Measurements from ENCODE around the gene TNFSF11. TPM values are rescaled to one million over a fixed set of nuclear protein-coding genes. Genes with fewer than 3 reads are reported as not detected.

Gene TNFSF11
- total RNA-seq, 2 experiments from 2014 or later: 3.7 to 4.5 TPM

DNA sequence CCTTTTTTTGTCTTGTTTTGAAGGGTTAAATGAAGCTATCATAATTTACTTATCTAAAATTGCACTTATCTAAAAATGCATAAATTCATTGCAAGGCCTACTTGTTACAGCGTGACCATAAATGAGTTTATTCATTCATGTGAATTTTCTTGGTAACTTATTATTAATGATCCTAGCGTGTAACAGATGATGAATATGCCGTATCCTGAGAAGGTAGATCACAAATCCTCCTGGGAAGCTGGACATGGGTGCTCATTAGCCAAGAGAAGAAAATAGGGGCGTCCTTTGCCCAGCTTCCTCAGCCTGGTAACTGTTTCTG is 21.3 kb downstream of the TNFSF11 start:
- Mint-ChIP-seq H3K4me3 (no peak overlapping the region), H3K27ac (no peak overlapping the region), H3K36me3 (no peaks in the 10 kb centered on the region), H3K9me3 (no peaks in the 10 kb centered on the region), H3K4me1 (ENCODE audit: low read depth) (peaks cover 2% of the 10 kb centered on the region), H3K27me3 (no peaks in the 10 kb centered on the region)
- no peak for DNase-seq
- intact Hi-C loops (cut with micrococcal nuclease): loop anchor here (5.0 to 10.0 kb wide), 4 partner anchors 210 to 1212 kb away; no protein-coding TSS in a partner anchor
- POLR2A ChIA-PET: interaction anchor here (0.6 kb wide), 1 partner anchor 89 kb away, joined by 3 read pairs; no protein-coding TSS in a partner anchor
- CTCF ChIA-PET: interaction anchor here (0.6 to 2.3 kb wide), 15 partner anchors 11 to 1209 kb away, joined by 3 to 11 read pairs (median 3); no protein-coding TSS in a partner anchor

DNA sequence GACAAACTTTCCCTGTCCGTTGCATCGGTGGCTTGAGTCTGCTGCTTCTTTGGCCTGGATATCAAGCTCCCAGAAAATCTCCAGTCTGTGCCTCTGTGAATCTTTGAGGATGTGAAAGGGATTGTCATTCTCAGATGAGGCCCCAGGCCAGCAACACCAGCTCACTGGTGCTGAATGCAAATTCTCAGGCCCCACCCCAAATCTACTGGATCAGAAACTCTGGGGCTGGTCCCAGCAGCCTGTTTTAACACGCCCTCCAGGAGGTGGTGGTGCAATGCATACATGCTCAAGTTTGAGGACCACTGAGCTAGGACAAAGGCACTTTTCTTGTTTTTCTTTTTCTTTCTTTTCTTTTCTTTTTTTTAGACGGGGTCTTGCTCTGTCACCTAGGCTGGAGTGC is 23.6 kb downstream of the TNFSF11 start:
- intact Hi-C loops (cut with micrococcal nuclease): loop anchor here (5.0 to 10.0 kb wide), 4 partner anchors 207 to 1210 kb away; no protein-coding TSS in a partner anchor
- CTCF ChIA-PET: no interaction called here
- DNase-seq: no peak
- H3K4me1 Mint-ChIP-seq (ENCODE audit: low read depth): peaks cover 11% of the 10 kb centered on the region
- H3K4me3 Mint-ChIP-seq: no peak overlapping the region
- no peaks in the 10 kb centered on the region for H3K36me3 Mint-ChIP-seq
- H3K27me3 Mint-ChIP-seq: no peaks in the 10 kb centered on the region
- H3K27ac Mint-ChIP-seq: no peak overlapping the region
- no peaks in the 10 kb centered on the region for H3K9me3 Mint-ChIP-seq
- POLR2A ChIA-PET: no interaction called here

DNA sequence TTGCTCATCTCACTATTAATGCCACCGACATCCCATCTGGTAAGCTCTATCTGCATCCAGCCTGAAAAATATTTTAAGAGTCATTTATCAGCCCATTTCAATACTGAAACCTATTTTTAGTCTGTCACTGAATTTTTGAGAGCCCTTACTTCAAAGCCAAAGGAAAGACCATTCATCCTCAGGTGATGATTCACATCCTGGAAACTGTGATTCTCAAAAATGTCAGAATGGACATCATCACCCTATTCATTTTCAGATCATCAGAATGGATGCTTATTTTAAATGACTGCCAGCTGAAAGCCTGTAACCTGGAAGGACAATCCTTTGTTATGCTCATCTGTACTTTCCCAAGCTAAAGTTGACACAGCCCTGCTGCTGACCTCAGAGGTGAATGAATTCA is 27.0 kb downstream of the TNFSF11 start:
- H3K27ac Mint-ChIP-seq: no peak overlapping the region
- H3K4me1 Mint-ChIP-seq (ENCODE audit: low read depth): peaks cover 11% of the 10 kb centered on the region
- no peak overlapping the region for H3K4me3 Mint-ChIP-seq
- no peaks in the 10 kb centered on the region for H3K9me3 Mint-ChIP-seq
- ChIA-PET POLR2A (no interaction called here), CTCF (no interaction called here)
- DNase-seq: no peak
- peaks cover 2% of the 10 kb centered on the region for H3K36me3 Mint-ChIP-seq
- no peaks in the 10 kb centered on the region for H3K27me3 Mint-ChIP-seq
- intact Hi-C loops (cut with micrococcal nuclease): no loop called here

DNA sequence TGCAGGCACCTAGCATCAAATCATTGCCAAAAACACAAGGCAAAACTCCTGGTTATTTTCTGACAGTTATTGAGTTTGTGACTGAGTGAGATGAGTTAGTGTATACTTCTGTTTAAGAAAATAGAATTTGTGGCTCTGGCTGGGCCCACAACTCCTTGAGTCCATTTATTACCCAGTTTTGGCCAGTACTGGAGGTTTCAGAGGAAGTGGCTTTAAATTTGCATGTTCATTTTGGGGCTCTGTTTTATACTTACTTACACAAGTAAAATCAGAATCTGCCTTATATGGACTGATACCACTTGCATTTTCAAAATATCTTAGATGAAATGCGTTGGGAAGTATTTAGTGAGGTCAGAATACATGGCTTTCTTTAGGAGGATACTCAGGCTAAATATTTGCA is 29.0 kb downstream of the TNFSF11 start:
- H3K4me3 Mint-ChIP-seq: no peak overlapping the region
- CTCF ChIA-PET: no interaction called here

DNA sequence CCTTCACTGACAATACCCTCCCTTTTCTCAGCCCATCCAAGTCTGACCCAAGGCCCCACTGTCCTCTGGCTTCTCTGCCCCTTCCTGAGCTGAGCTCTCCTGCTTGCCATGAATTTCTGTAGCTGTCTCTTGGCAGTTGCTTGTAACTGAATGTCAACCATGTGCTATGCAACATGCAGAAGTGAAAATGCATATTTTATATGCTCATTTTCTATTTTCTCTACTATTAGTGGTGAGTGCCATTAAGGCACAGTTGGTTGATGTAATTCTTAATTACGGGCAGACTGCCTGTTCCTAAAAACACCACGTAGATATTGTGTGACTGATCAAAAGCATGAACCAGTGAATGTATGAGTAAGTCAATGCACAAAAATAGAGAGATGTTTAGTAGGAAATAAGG is 29.6 kb downstream of the TNFSF11 start:
- POLR2A ChIA-PET: no interaction called here
- Mint-ChIP-seq H3K27me3 (no peaks in the 10 kb centered on the region), H3K36me3 (peaks cover 5% of the 10 kb centered on the region), H3K4me3 (no peak overlapping the region), H3K9me3 (no peaks in the 10 kb centered on the region), H3K4me1 (ENCODE audit: low read depth) (peaks cover 11% of the 10 kb centered on the region), H3K27ac (no peak overlapping the region)
- intact Hi-C loops (cut with micrococcal nuclease): no loop called here
- DNase-seq: no peak
- CTCF ChIA-PET: no interaction called here

More for the DNA sequence above, 29.0 kb downstream of the TNFSF11 start:
- no peak for DNase-seq
- Mint-ChIP-seq H3K36me3 (peaks cover 5% of the 10 kb centered on the region), H3K27ac (no peak overlapping the region), H3K27me3 (no peaks in the 10 kb centered on the region), H3K4me1 (ENCODE audit: low read depth) (peaks cover 11% of the 10 kb centered on the region), H3K9me3 (no peaks in the 10 kb centered on the region)
- POLR2A ChIA-PET: no interaction called here
- intact Hi-C loops (cut with micrococcal nuclease): no loop called here

DNA sequence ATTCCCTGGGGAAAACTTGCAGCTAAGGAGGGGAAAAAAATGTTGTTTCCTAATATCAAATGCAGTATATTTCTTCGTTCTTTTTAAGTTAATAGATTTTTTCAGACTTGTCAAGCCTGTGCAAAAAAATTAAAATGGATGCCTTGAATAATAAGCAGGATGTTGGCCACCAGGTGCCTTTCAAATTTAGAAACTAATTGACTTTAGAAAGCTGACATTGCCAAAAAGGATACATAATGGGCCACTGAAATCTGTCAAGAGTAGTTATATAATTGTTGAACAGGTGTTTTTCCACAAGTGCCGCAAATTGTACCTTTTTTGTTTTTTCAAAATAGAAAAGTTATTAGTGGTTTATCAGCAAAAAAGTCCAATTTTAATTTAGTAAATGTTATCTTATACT is 33.6 kb downstream of the TNFSF11 start:
- ChIA-PET CTCF (interaction anchor here (2.9 kb wide), 1 partner anchor 12 kb away, joined by 8 read pairs; no protein-coding TSS in a partner anchor), POLR2A (no interaction called here)
- H3K27ac Mint-ChIP-seq: no peak overlapping the region
- no peak for DNase-seq
- intact Hi-C loops (cut with micrococcal nuclease): no loop called here
- no peaks in the 10 kb centered on the region for H3K4me1 Mint-ChIP-seq (ENCODE audit: low read depth)
- no peaks in the 10 kb centered on the region for H3K9me3 Mint-ChIP-seq
- H3K4me3 Mint-ChIP-seq: no peak overlapping the region
- peaks cover 2% of the 10 kb centered on the region for H3K27me3 Mint-ChIP-seq
- H3K36me3 Mint-ChIP-seq: peaks cover 5% of the 10 kb centered on the region

DNA sequence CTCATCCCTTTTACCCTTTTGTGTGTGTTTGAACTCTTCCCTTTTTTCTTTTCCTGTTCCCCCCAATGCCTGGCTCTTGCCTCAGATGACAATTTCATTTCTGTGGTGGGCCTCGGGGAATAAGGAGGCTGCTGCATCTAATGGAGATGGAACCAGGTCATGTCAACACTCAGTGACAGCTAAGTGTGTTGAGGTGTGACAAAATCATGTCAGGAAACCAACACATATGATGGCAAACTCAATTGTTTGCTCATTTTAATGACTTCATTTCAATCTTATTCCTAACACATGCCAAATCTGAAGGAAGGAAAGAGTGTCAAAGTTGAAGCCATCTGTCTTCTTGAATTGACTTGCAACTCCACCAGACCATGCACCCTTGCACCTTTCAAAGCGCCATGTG is 36.7 kb downstream of the TNFSF11 start:
- no peaks in the 10 kb centered on the region for H3K4me1 Mint-ChIP-seq (ENCODE audit: low read depth)
- intact Hi-C loops (cut with micrococcal nuclease): no loop called here
- ChIA-PET POLR2A (interaction anchor here (0.6 kb wide), 1 partner anchor 752 kb away, joined by 3 read pairs; no protein-coding TSS in a partner anchor), CTCF (interaction anchor here (0.9 kb wide), 1 partner anchor 15 kb away, joined by 4 read pairs; no protein-coding TSS in a partner anchor)
- H3K9me3 Mint-ChIP-seq: no peaks in the 10 kb centered on the region
- no peak for DNase-seq
- no peak overlapping the region for H3K27ac Mint-ChIP-seq
- H3K36me3 Mint-ChIP-seq: peaks cover 3% of the 10 kb centered on the region
- H3K4me3 Mint-ChIP-seq: no peak overlapping the region
- peaks cover 2% of the 10 kb centered on the region for H3K27me3 Mint-ChIP-seq

DNA sequence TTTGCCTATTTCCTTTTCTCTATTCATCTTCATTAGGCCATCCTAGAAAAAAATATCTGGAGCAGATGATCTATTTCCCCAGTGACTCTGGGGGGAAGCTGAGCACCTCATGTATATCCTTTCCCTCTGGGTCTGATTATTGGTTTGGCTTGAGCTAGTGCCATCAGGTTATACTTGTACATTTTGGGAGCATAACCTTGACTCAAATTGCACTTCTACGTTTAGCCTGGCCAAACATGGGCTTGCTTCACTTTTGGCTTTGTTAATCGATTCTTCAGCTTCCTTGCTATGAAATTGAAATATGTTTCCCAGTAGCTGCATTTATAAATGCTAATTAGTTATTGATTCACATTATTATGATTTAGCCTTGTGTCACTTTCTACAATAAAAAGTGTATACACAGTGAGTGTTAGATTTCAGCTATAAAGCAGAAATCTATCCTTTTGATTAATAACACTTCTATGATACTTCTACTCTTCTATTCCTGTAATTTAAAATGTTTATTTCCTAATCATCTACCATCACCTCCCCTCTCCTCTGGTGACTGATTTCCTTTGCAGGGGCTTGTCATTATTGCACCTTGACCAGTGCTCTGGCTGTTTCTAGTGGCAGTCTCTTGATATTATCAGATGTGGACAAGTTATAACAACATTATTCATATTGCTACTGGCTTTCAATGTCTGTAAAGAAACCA is 37.3 kb downstream of the TNFSF11 start:
- Mint-ChIP-seq H3K36me3 (peaks cover 3% of the 10 kb centered on the region), H3K27ac (no peak overlapping the region), H3K4me1 (ENCODE audit: low read depth) (no peaks in the 10 kb centered on the region), H3K4me3 (no peak overlapping the region), H3K27me3 (peaks cover 2% of the 10 kb centered on the region), H3K9me3 (no peaks in the 10 kb centered on the region)
- no peak for DNase-seq
- intact Hi-C loops (cut with micrococcal nuclease): no loop called here
- ChIA-PET POLR2A (no interaction called here), CTCF (interaction anchor here (0.9 kb wide), 1 partner anchor 16 kb away, joined by 4 read pairs; no protein-coding TSS in a partner anchor)

DNA sequence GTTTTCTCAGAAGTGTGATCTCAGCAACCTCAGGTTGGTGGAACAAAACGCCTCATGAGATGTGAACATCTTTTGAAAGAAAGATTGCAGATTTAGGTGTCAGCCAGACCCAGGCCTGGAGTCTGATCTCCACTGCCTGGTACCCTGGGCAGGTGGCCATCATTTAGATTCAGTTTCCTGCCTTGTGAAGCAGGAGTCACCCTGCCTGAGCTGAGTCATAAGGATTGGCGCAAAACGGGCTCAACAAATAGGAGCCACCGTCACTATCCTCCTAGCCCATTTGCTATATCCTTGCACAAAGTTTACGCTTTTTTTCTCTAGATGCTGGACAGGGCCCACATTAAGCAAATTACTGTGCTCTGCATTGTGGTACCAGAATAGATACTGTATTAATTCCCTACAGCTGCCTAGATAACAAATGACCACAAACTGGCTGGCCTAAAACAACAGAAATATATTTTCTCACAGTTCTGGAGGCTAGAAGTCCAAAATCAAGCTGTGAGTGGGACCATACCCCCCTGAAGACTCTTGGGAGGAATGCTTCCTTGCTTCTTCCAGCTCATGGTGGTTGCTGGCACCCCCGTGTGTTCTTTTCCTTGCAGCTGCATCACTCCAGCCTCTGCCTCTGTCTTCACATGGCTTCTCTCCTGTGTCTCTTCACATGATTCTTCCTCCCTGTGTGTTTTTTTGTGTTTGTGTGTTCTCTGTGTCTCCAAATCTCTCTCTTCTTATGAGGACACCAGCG is 38.2 kb downstream of the TNFSF11 start:
- Mint-ChIP-seq H3K4me3 (no peak overlapping the region), H3K27me3 (peaks cover 2% of the 10 kb centered on the region), H3K4me1 (ENCODE audit: low read depth) (no peaks in the 10 kb centered on the region), H3K27ac (no peak overlapping the region), H3K9me3 (no peaks in the 10 kb centered on the region), H3K36me3 (no peaks in the 10 kb centered on the region)
- DNase-seq: no peak
- ChIA-PET CTCF (no interaction called here), POLR2A (no interaction called here)
- intact Hi-C loops (cut with micrococcal nuclease): no loop called here

DNA sequence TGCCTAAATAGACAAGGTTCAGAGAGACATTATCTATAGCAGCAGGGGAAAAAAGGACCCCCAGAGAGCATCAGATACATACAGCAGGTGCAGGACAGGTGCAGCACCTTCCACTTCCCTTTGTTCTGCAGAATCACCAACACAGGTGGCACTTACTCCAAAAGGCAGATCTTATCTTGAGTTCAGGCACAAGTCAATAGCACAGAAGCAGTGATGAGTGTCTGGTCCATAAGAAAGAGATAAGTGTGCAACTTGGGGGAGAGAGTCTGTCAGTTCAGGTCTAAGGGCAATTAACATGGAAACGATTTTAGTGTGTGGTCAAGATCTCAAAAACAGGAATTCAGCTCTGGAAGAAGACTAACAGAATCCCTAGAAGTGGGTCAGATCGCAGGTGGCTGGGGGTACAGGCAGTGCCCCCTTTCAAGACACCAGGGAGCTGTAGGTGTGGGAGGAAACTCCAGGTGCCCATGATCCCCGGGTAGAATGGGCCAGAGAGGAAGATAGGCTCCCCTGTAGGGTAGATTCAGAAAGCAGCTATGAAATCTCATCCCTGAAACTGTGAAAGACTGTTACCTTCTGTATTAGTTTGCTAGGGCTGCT is 40.6 kb downstream of the TNFSF11 start:
- Mint-ChIP-seq H3K36me3 (no peaks in the 10 kb centered on the region), H3K27me3 (no peaks in the 10 kb centered on the region), H3K27ac (no peak overlapping the region), H3K4me1 (ENCODE audit: low read depth) (no peaks in the 10 kb centered on the region), H3K4me3 (no peak overlapping the region), H3K9me3 (no peaks in the 10 kb centered on the region)
- DNase-seq: no peak
- ChIA-PET CTCF (no interaction called here), POLR2A (no interaction called here)
- intact Hi-C loops (cut with micrococcal nuclease): no loop called here

DNA sequence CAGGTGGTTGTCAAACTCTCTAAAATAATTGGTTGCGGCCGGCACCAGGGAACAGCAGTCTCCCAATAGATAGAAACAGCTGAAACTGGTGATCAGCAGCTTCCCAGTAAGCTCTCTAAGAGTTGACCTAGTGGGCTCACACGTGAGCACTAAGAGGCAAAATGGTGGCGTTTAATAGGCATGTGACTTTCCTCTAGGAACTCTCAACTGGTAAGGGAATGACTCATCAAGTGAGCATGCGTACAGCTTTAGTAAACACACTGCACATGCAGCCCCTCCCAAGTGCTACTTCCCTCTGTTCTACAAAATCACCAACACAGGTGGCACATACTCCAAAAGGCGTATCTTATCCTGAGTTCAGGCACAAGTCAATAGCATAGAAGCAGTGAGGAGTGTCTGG is 41.7 kb downstream of the TNFSF11 start:
- no peak for DNase-seq
- Mint-ChIP-seq H3K27me3 (no peaks in the 10 kb centered on the region), H3K9me3 (no peaks in the 10 kb centered on the region), H3K27ac (no peak overlapping the region), H3K4me3 (no peak overlapping the region), H3K4me1 (ENCODE audit: low read depth) (no peaks in the 10 kb centered on the region), H3K36me3 (no peaks in the 10 kb centered on the region)
- intact Hi-C loops (cut with micrococcal nuclease): no loop called here
- POLR2A ChIA-PET: no interaction called here
- CTCF ChIA-PET: interaction anchor here (0.7 kb wide), 1 partner anchor 1326 kb away, joined by 3 read pairs; no protein-coding TSS in a partner anchor

DNA sequence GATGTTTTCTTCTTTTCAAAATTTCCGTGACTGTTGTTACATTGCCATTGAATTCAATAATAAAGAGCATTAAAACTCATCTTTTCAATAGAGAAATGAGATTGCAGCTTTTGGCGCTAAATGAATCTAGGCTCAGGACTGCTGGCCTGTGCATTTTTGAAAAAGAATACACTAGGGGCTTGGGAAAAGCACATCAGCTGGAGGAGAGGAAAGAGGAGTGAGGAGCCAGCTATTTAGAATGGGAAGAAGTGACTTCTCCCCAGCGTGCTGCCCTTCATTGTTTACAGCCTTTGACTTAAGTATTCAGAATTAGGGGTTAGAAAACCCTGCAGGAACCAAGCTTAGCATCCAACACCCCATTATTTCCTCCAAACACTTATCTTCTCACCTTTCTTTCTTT is 43.3 kb downstream of the TNFSF11 start:
- DNase-seq: no peak
- Mint-ChIP-seq H3K4me1 (ENCODE audit: low read depth) (no peaks in the 10 kb centered on the region), H3K9me3 (no peaks in the 10 kb centered on the region), H3K4me3 (no peak overlapping the region), H3K36me3 (no peaks in the 10 kb centered on the region), H3K27ac (no peak overlapping the region), H3K27me3 (no peaks in the 10 kb centered on the region)
- intact Hi-C loops (cut with micrococcal nuclease): no loop called here
- POLR2A ChIA-PET: no interaction called here
- CTCF ChIA-PET: no interaction called here

Measured in activated CD4-positive, alpha-beta memory T cell treated with anti-CD3 and anti-CD28 coated beads for 36 hours (primary cell).